GM12878 (cell line): ENCODE results near the gene CGAS. TPM values are rescaled to one million over a fixed set of nuclear protein-coding genes. Genes with fewer than 3 reads are reported as not detected.

Experiments used
- ATAC-seq: fragments of 200-7000 bp; cut with Tn5 transposase; 3 replicates; pipeline ENCODE4 v1.9.1; 2020; ENCODE audit warnings: mild to moderate bottlenecking, moderate library complexity
- BruUV-seq: library from RNA; stranded (reverse); fragments of 400-500 nt; replicated peaks from 2 replicates; lab custom pipeline; 2021; lab: Mats Ljungman, UMichigan
- CTCF ChIA-PET: fragments of 300-600 bp; sonication (Branson Sonifier 250); formaldehyde crosslinking; extraction: SDS; loops from one replicate; lab custom pipeline; 2021; ENCODE audit warnings: inconsistent platforms; lab: Yijun Ruan, JAX
- POLR2A ChIA-PET: fragments of 350-600 bp; formaldehyde crosslinking; extraction: SDS; loops from one replicate; lab custom pipeline; 2021; ENCODE audit warnings: inconsistent platforms; lab: Charles Lee
- RAD21 ChIA-PET: fragments of 300-600 bp; sonication (Branson Sonifier 250); formaldehyde crosslinking; loops from one replicate; lab custom pipeline; 2023; ENCODE audit warnings: antibody characterized with exemption; ENCODE audit not compliant: unreplicated experiment; lab: Charles Lee
- SMC1A ChIA-PET: fragments of 300-600 bp; sonication (Branson Sonifier 250); formaldehyde crosslinking; loops from one replicate; lab custom pipeline; 2023; ENCODE audit not compliant: unreplicated experiment, uncharacterized antibody; lab: Charles Lee
- DNase-seq: peaks from one replicate; pipeline ENCODE4 v3.0.0-alpha.2; 2011; ENCODE audit warnings: low read depth, low spot score
- FAIRE-seq: peaks from 3 replicates; lab custom pipeline; 2011; peaks lifted over from hg19 to GRCh38; lab: Jason Lieb, UNC
- H2AFZ ChIP-seq: 2 replicates; pipeline ENCODE4 v1.6.0; 2011; ENCODE audit warnings: low read depth, low read length, control low read depth; ENCODE audit not compliant: control insufficient read depth
- H3K27ac ChIP-seq: 2 replicates; pipeline ENCODE4 v1.5.1; 2011; ENCODE audit warnings: control low read depth; ENCODE audit not compliant: control insufficient read depth, insufficient read depth
- H3K27me3 ChIP-seq, 2 experiments: replicated peaks in 1 of 2; 2 replicates each; pipeline versions ENCODE4 v1.6.0 to v1.6.1; 2011; ENCODE audit warnings: low read length in 1 of 2; ENCODE audit not compliant: control insufficient read depth in 2 of 2, insufficient read depth in 2 of 2
- H3K36me3 ChIP-seq, 2 experiments: 2 replicates each; pipeline ENCODE4 v1.5.1; 2011; ENCODE audit warnings: low read length in 1 of 2; ENCODE audit not compliant: control insufficient read depth in 2 of 2, insufficient read depth in 2 of 2
- H3K4me1 ChIP-seq: 2 replicates; pipeline ENCODE4 v1.6.1; 2011; ENCODE audit warnings: mild to moderate bottlenecking, low read length, moderate library complexity, mixed read lengths; ENCODE audit not compliant: control insufficient read depth, insufficient read depth
- H3K4me2 ChIP-seq: 2 replicates; pipeline ENCODE4 v1.6.0; 2011; ENCODE audit warnings: control low read depth; ENCODE audit not compliant: control insufficient read depth, insufficient read depth
- H3K4me3 ChIP-seq: fragments of 200-600 bp; sonication (generic); 2 replicates; pipeline ENCODE4 v1.5.1; 2016
- H3K79me2 ChIP-seq: 2 replicates; pipeline ENCODE4 v1.6.0; 2011; ENCODE audit warnings: low read length; ENCODE audit not compliant: control insufficient read depth, insufficient read depth
- H3K9ac ChIP-seq: 2 replicates; pipeline ENCODE4 v1.8.0; 2011; ENCODE audit warnings: low read length, control low read depth, mixed read lengths; ENCODE audit not compliant: control insufficient read depth, insufficient read depth
- H3K9me3 ChIP-seq: replicated peaks from 3 replicates; pipeline ENCODE4 v1.5.1; 2011; ENCODE audit warnings: mild to moderate bottlenecking, low read length; ENCODE audit not compliant: control insufficient read depth, insufficient read depth
- H4K20me1 ChIP-seq: 2 replicates; pipeline ENCODE4 v1.6.0; 2011; ENCODE audit not compliant: control insufficient read depth, insufficient read depth
- BACH1 ChIP-seq: fragments of 450-650 bp; IDR thresholded peaks from 2 replicates; pipeline ENCODE4 v1.6.1; 2017; ENCODE audit warnings: mild to moderate bottlenecking, borderline replicate concordance
- BCL3 ChIP-seq: IDR thresholded peaks from 2 replicates; pipeline ENCODE4 v1.6.1; 2011; ENCODE audit warnings: borderline replicate concordance, low read depth, mild to moderate bottlenecking, moderate library complexity, low read length; ENCODE audit not compliant: insufficient read depth, poor library complexity, severe bottlenecking
- FOXK2 ChIP-seq: fragments of 450-650 bp; IDR thresholded peaks from 2 replicates; pipeline ENCODE4 v1.6.1; 2017; ENCODE audit warnings: mild to moderate bottlenecking, moderate library complexity
- HCFC1 ChIP-seq: fragments of 150-350 bp; IDR thresholded peaks from 2 replicates; pipeline ENCODE4 v1.6.1; 2014; ENCODE audit warnings: low read length
- JUNB ChIP-seq: IDR thresholded peaks from 2 replicates; pipeline ENCODE4 v1.6.1; 2016; ENCODE audit warnings: antibody characterized with exemption, mild to moderate bottlenecking
- MLLT1 ChIP-seq: fragments of 450-650 bp; IDR thresholded peaks from 2 replicates; pipeline ENCODE4 v1.6.1; 2016; ENCODE audit warnings: mild to moderate bottlenecking
- NFXL1 ChIP-seq: fragments of 450-650 bp; IDR thresholded peaks from 2 replicates; pipeline ENCODE4 v1.6.1; 2017; ENCODE audit warnings: antibody characterized with exemption, mild to moderate bottlenecking, borderline replicate concordance
- RAD51 ChIP-seq: fragments of 450-650 bp; IDR thresholded peaks from 2 replicates; pipeline ENCODE4 v1.6.1; 2016; ENCODE audit warnings: moderate library complexity, mild to moderate bottlenecking, inconsistent platforms
- RBBP5 ChIP-seq: fragments of 200-600 bp; sonication (generic); conservative IDR thresholded peaks from 2 replicates; pipeline ENCODE4 v1.6.1; 2016
- SMC3 ChIP-seq: IDR thresholded peaks from 2 replicates; pipeline ENCODE4 v1.6.1; 2011; ENCODE audit warnings: low read length, improper control_type of control experiment, borderline replicate concordance
- SUZ12 ChIP-seq: fragments of 200-600 bp; sonication (generic); IDR thresholded peaks from one replicate; pipeline ENCODE4 v1.6.1; 2018; ENCODE audit warnings: antibody characterized with exemption, mild to moderate bottlenecking; ENCODE audit not compliant: unreplicated experiment
- TCF7 ChIP-seq: IDR thresholded peaks from 2 replicates; pipeline ENCODE4 v1.6.1; 2014; ENCODE audit warnings: antibody characterized with exemption, borderline replicate concordance
- ZBTB40 ChIP-seq: fragments of 450-650 bp; IDR thresholded peaks from 2 replicates; pipeline ENCODE4 v1.6.1; 2016; ENCODE audit warnings: mild to moderate bottlenecking, moderate library complexity, borderline replicate concordance
- ZZZ3 ChIP-seq: IDR thresholded peaks from 2 replicates; pipeline ENCODE4 v1.6.1; 2011; ENCODE audit warnings: low read depth; ENCODE audit not compliant: control insufficient read depth, insufficient read length
- WGBS: methylation state at CpG from one replicate; pipeline ENCODE4 v1.1.6; 2016; ENCODE audit warnings: low lambda C conversion rate; ENCODE audit not compliant: insufficient replicate concordance, insufficient coverage; ENCODE audit errors: missing lambda C conversion rate; 5-methylcytosine and 5-hydroxymethylcytosine counted together
- in situ Hi-C: fragments of 300-500 bp; cut with MboI; formaldehyde crosslinking; loops from 9 replicates; pipeline ENCODE4 v1.14.3; 2018; ENCODE audit warnings: mixed read lengths
- intact Hi-C: fragments of 100-400 bp; cut with micrococcal nuclease; formaldehyde crosslinking; loops from one replicate; pipeline ENCODE4 v1.14.2; 2022; ENCODE audit not compliant: unreplicated experiment
- polyA plus RNA-seq, 11 experiments: library from polyadenylated mRNA; depleted of rRNA in 4 of 11; unstranded in 6 of 11; stranded (reverse) in 5 of 11; fragments of >200 nt; fragmentation: Nextera tagmentation in 4 of 11; fragmentation: Illumina TruSeq in 1 of 11; extraction: Ambion mirVana in 4 of 11; extraction: Trizol in 1 of 11; gene quantifications; 1 replicate in 1 of 11; 2 replicates in 10 of 11; pipeline versions ENCODE4 v1.2.1 to v1.2.3, GENCODE V29; 2011 to 2016; ENCODE audit warnings: inconsistent platforms in 2 of 11, missing spikeins in 2 of 11, low read depth in 1 of 11
- total RNA-seq, 4 experiments: library from RNA; depleted of rRNA in 3 of 4; stranded (reverse); fragments of >200 nt in 3 of 4; fragmentation: Illumina TruSeq in 1 of 4; extraction: Trizol in 1 of 4; gene quantifications; 2 replicates each; pipeline versions ENCODE4 v1.2.1 to v1.2.3, GENCODE V29; 2013 to 2021

Gene CGAS
- total and polyA plus RNA-seq, 10 of the 15 experiments (the other 5 are each of a cell fraction or from before 2014, with no cell fraction given), result 4.7 to 30.2 (median 22.1) TPM

GRCh38 chr6:73497915-73498314 lies 45.8 kb upstream of the CGAS start:
- H4K20me1 ChIP-seq, result no peaks in the 10 kb centered on the region
- H3K4me1 ChIP-seq, result no peaks in the 10 kb centered on the region
- no peaks in the 10 kb centered on the region for H3K79me2 ChIP-seq
- DNase-seq, result no peak
- H3K4me2 ChIP-seq, result no peak overlapping the region
- in situ Hi-C loops (no loop called here), intact Hi-C loops (no loop called here)
- no peaks in the 10 kb centered on the region for H3K27me3 ChIP-seq
- BruUV-seq, result no TSS peak
- H3K4me3 ChIP-seq, result no peak overlapping the region
- H3K9me3 ChIP-seq, result no peaks in the 10 kb centered on the region
- ChIA-PET RAD21 (interaction anchor here (0.6 to 1.5 kb wide), 2 partner anchors 26 to 118 kb away, joined by 3 read pairs; no protein-coding TSS in a partner anchor), SMC1A (interaction anchor here (1.1 to 3.4 kb wide), 2 partner anchors 11 to 26 kb away, joined by 4 to 12 read pairs; no protein-coding TSS in a partner anchor), POLR2A (interaction anchor here (1.3 kb wide), 1 partner anchor 15 kb away, joined by 4 read pairs; no protein-coding TSS in a partner anchor), CTCF (interaction anchor here (1.1 to 1.6 kb wide), 2 partner anchors 10 to 113 kb away, joined by 3 to 4 read pairs; no protein-coding TSS in a partner anchor)
- TF ChIP-seq SUZ12, result no peak
- no peak for TF ChIP-seq RBBP5
- TF ChIP-seq JUNB, result no peak
- no peak for TF ChIP-seq BACH1
- no peak for TF ChIP-seq RAD51
- TF ChIP-seq NFXL1, result no peak
- TF ChIP-seq ZBTB40, result no peak
- TF ChIP-seq SMC3, result no peak
- no peak for TF ChIP-seq TCF7
- TF ChIP-seq ZZZ3, result no peak
- TF ChIP-seq FOXK2, result no peak
- TF ChIP-seq BCL3, result no peak
- no peak for TF ChIP-seq MLLT1
- TF ChIP-seq HCFC1, result no peak
- no peak for FAIRE-seq
- H2AFZ ChIP-seq, result no peak overlapping the region
- peaks cover 6 to 22% of the 10 kb centered on the region in 2 experiments for H3K36me3 ChIP-seq
- ATAC-seq, result no peak
- WGBS, result 94% methylated on average over 3 of the region's 3 CpGs
- no peak overlapping the region for H3K9ac ChIP-seq
- no peak overlapping the region for H3K27ac ChIP-seq
